Liver (tissue), 9 donors: ENCODE results near the gene CPT1A. TPM values are rescaled to one million over a fixed set of nuclear protein-coding genes. Genes with fewer than 3 reads are reported as not detected.

ENCODE experiments used
- DNase-seq: peaks from one replicate; pipeline ENCODE4 v3.0.0-alpha.2; 2017; ENCODE audit warnings: low spot score
- H3K27ac ChIP-seq, 2 donors: one replicate each; pipeline ENCODE4 v1.7.0; 2013; ENCODE audit warnings: inconsistent platforms in 2 of 2, low read length in 2 of 2, control low read depth in 1 of 2, low read depth in 1 of 2, mild to moderate bottlenecking in 1 of 2
- H3K27me3 ChIP-seq, 4 donors: one replicate each; pipeline versions ENCODE4 v1.6.1 to v1.7.0; 2013; ENCODE audit warnings: low read length in 3 of 4, inconsistent platforms in 1 of 4, mild to moderate bottlenecking in 1 of 4, moderate library complexity in 1 of 4; ENCODE audit not compliant: control insufficient read depth in 4 of 4, insufficient read depth in 4 of 4
- H3K36me3 ChIP-seq, 4 donors: one replicate each; pipeline versions ENCODE4 v1.6.1 to v1.7.0; 2013; ENCODE audit warnings: low read length in 3 of 4, mild to moderate bottlenecking in 3 of 4, low read depth in 1 of 4, moderate library complexity in 1 of 4; ENCODE audit not compliant: control insufficient read depth in 4 of 4, insufficient read depth in 3 of 4
- H3K4me1 ChIP-seq, 4 donors: one replicate each; pipeline versions ENCODE4 v1.6.1 to v1.7.0; 2013; ENCODE audit warnings: low read length in 3 of 4, mild to moderate bottlenecking in 3 of 4, moderate library complexity in 1 of 4; ENCODE audit not compliant: control insufficient read depth in 4 of 4, insufficient read depth in 4 of 4
- H3K4me3 ChIP-seq, 3 donors: one replicate each; pipeline versions ENCODE4 v1.6.1 to v1.7.0; 2013; ENCODE audit warnings: low read length in 3 of 3, control low read depth in 1 of 3, low read depth in 1 of 3, mild to moderate bottlenecking in 1 of 3
- H3K9ac ChIP-seq, 2 donors: one replicate each; pipeline ENCODE4 v1.7.0; 2013; ENCODE audit warnings: low read length in 2 of 2, mild to moderate bottlenecking in 2 of 2, moderate library complexity in 2 of 2, control low read depth in 1 of 2, low read depth in 1 of 2
- H3K9me3 ChIP-seq, 4 donors: one replicate each; pipeline versions ENCODE4 v1.6.1 to v1.7.0; 2013; ENCODE audit warnings: low read length in 3 of 4; ENCODE audit not compliant: control insufficient read depth in 4 of 4
- FOXA2 ChIP-seq: IDR thresholded peaks from 2 replicates; pipeline ENCODE4 v1.6.1; 2016; ENCODE audit warnings: antibody characterized with exemption
- HNF4A ChIP-seq, 2 donors: conservative IDR thresholded peaks; 2 replicates each; pipeline ENCODE4 v1.6.1; 2016; ENCODE audit warnings: antibody characterized with exemption in 2 of 2, mild to moderate bottlenecking in 2 of 2
- HNF4G ChIP-seq: IDR thresholded peaks from 2 replicates; pipeline ENCODE4 v1.6.1; 2016; ENCODE audit warnings: antibody characterized with exemption
- JUND ChIP-seq, 2 donors: IDR thresholded peaks; 2 replicates each; pipeline ENCODE4 v1.6.1; 2016; ENCODE audit warnings: antibody characterized with exemption in 2 of 2
- NR2F2 ChIP-seq: IDR thresholded peaks from 2 replicates; pipeline ENCODE4 v1.6.1; 2016; ENCODE audit warnings: antibody characterized with exemption
- RXRA ChIP-seq, 2 donors: IDR thresholded peaks; 2 replicates each; pipeline ENCODE4 v1.6.1; 2017 to 2018; ENCODE audit warnings: antibody characterized with exemption in 2 of 2, mild to moderate bottlenecking in 1 of 2
- YY1 ChIP-seq: IDR thresholded peaks from 2 replicates; pipeline ENCODE4 v1.6.1; 2016; ENCODE audit warnings: antibody characterized with exemption, mild to moderate bottlenecking
- WGBS: extraction: QIAGEN DNeasy Blood & Tissue Kit; methylation state at CpG from one replicate; pipeline ENCODE4 v1.1.7; 2013; 5-methylcytosine and 5-hydroxymethylcytosine counted together
- polyA plus RNA-seq, 2 donors: library from polyadenylated mRNA; stranded (reverse) in 1 of 2; unstranded in 1 of 2; fragments of 200-250 nt in 1 of 2; fragments of >200 nt in 1 of 2; fragmentation: Nextera tagmentation in 1 of 2; extraction: Ambion mirVana in 1 of 2; gene quantifications; one replicate each; pipeline versions ENCODE4 v1.2.1 to v1.2.3, GENCODE V29; 2013 to 2015
- total RNA-seq, 2 donors: library from RNA; depleted of rRNA; stranded (reverse); fragments of >200 nt; gene quantifications; one replicate each; pipeline ENCODE4 v1.2.3, GENCODE V29; 2014
- TF ChIP-seq, protein P1 (sequence below): IDR thresholded peaks from 2 replicates; pipeline ENCODE4 v1.6.1; 2016; ENCODE audit warnings: antibody characterized with exemption
- TF ChIP-seq, protein P2 (sequence below): IDR thresholded peaks from 2 replicates; pipeline ENCODE4 v1.6.1; 2016; ENCODE audit warnings: antibody characterized with exemption, mild to moderate bottlenecking
- TF ChIP-seq, protein P3 (sequence below): IDR thresholded peaks from 2 replicates; pipeline ENCODE4 v1.6.1; 2016; ENCODE audit warnings: antibody characterized with exemption
- TF ChIP-seq, protein P4 (sequence below): IDR thresholded peaks from 2 replicates; pipeline ENCODE4 v1.6.1; 2016; ENCODE audit warnings: antibody characterized with exemption
- donor health status: healthy.
- donor health status: healthy.
- donor health status: healthy.
- donor health status: healthy.
- donor health status: healthy.

The CPT1A gene
- total and polyA plus RNA-seq, 4 donors = 17.2 to 232 (median 61.0) TPM

DNA sequence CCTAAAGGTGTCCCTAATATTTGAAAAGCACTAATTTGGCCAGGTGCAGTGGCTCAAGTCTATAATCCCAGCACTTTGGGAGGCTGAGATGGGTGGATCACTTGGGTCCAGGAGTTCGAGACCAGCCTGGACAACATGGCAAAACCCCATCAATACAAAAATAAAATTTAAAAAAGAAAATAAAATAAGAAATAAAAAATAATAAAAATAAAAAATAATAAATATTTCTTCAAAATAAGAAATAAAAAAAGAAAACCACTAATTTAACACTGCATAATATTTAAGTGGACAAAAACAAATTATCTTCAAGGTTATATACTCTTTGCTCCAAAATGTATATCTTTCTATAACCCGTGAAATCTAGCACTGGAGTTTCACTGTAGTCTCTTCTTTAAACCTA, 32.9 kb downstream of the CPT1A start:
- H3K36me3 ChIP-seq = peaks cover 36 to 45% (median 40%) of the 10 kb centered on the region in 4 donors
- H3K9ac ChIP-seq = no peak overlapping the region
- TF ChIP-seq FOXA2 (no peak), NR2F2 (no peak), HNF4G (no peak)
- TF ChIP-seq, protein P1, sequence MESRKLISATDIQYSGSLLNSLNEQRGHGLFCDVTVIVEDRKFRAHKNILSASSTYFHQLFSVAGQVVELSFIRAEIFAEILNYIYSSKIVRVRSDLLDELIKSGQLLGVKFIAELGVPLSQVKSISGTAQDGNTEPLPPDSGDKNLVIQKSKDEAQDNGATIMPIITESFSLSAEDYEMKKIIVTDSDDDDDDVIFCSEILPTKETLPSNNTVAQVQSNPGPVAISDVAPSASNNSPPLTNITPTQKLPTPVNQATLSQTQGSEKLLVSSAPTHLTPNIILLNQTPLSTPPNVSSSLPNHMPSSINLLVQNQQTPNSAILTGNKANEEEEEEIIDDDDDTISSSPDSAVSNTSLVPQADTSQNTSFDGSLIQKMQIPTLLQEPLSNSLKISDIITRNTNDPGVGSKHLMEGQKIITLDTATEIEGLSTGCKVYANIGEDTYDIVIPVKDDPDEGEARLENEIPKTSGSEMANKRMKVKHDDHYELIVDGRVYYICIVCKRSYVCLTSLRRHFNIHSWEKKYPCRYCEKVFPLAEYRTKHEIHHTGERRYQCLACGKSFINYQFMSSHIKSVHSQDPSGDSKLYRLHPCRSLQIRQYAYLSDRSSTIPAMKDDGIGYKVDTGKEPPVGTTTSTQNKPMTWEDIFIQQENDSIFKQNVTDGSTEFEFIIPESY = no peak
- no peak for DNase-seq
- WGBS = 98% methylated on average over 2 of the region's 2 CpGs
- no peaks in the 10 kb centered on the region for H3K27me3 ChIP-seq
- H3K4me1 ChIP-seq = peaks cover 0 to 3% (median 0%) of the 10 kb centered on the region in 4 donors
- no peak overlapping the region for H3K27ac ChIP-seq
- no peaks in the 10 kb centered on the region for H3K9me3 ChIP-seq
- H3K4me3 ChIP-seq = no peak overlapping the region

DNA sequence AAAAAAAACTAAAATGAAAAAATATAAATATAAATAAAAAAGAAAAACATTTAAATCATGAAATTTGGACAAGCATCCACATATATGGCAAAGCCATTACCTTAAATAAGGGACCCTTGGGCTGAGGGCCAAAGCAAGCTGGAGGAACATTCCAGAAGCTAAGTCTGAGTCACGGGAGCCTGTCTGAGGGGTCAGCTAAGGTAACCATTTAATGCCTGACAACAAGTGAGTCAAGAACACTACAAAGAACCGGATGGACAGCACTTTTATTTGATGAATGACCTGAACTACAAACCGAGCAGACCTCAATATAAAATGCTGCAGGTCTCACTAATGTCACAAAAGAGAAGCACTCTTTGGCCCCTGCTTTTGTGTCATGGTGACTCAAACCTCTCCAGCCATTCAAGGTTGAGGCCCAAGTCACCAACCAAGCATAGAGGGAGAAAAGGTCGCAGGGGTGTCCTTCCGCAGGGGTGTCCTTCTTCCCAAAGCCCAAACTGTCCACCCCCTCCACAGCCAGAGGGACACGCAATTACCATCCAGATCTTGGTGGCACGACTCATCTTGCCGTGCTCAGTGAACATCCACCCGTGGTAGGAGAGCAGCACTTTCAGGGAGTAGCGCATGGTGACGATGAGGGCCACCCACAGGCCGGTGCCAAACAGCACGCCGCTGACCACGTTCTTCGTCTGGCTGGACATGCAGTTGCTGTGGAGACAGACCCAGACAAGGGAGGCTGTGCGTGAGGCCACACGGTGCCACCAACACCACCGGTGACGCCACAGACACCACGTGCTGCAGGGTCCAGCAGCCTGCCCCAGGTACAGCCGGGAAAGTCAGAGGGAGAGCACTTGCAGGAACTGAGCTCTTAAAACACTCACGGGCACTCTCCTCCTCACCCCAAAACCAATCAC, 34.5 kb downstream of the CPT1A start:
- 94% methylated on average over 23 of the region's 23 CpGs for WGBS
- peaks cover 40 to 48% (median 43%) of the 10 kb centered on the region in 4 donors for H3K36me3 ChIP-seq
- no peak for TF ChIP-seq HNF4A (conservative IDR thresholded peaks at IDR 0.05)
- TF ChIP-seq YY1 = no peak
- no peak for TF ChIP-seq RXRA (IDR thresholded peaks at IDR 0.05)
- TF ChIP-seq, protein P2, sequence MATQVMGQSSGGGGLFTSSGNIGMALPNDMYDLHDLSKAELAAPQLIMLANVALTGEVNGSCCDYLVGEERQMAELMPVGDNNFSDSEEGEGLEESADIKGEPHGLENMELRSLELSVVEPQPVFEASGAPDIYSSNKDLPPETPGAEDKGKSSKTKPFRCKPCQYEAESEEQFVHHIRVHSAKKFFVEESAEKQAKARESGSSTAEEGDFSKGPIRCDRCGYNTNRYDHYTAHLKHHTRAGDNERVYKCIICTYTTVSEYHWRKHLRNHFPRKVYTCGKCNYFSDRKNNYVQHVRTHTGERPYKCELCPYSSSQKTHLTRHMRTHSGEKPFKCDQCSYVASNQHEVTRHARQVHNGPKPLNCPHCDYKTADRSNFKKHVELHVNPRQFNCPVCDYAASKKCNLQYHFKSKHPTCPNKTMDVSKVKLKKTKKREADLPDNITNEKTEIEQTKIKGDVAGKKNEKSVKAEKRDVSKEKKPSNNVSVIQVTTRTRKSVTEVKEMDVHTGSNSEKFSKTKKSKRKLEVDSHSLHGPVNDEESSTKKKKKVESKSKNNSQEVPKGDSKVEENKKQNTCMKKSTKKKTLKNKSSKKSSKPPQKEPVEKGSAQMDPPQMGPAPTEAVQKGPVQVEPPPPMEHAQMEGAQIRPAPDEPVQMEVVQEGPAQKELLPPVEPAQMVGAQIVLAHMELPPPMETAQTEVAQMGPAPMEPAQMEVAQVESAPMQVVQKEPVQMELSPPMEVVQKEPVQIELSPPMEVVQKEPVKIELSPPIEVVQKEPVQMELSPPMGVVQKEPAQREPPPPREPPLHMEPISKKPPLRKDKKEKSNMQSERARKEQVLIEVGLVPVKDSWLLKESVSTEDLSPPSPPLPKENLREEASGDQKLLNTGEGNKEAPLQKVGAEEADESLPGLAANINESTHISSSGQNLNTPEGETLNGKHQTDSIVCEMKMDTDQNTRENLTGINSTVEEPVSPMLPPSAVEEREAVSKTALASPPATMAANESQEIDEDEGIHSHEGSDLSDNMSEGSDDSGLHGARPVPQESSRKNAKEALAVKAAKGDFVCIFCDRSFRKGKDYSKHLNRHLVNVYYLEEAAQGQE = no peak
- TF ChIP-seq, protein P3, sequence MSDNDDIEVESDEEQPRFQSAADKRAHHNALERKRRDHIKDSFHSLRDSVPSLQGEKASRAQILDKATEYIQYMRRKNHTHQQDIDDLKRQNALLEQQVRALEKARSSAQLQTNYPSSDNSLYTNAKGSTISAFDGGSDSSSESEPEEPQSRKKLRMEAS = no peak
- TF ChIP-seq FOXA2 = no peak
- TF ChIP-seq JUND (IDR thresholded peaks at IDR 0.05) = no peak
- TF ChIP-seq, protein P4, sequence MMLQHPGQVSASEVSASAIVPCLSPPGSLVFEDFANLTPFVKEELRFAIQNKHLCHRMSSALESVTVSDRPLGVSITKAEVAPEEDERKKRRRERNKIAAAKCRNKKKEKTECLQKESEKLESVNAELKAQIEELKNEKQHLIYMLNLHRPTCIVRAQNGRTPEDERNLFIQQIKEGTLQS = no peak

More for the DNA sequence above, 34.5 kb downstream of the CPT1A start:
- Histone ChIP-seq H3K4me3 (no peak overlapping the region), H3K9ac (no peak overlapping the region), H3K27ac (no peak overlapping the region), H3K27me3 (no peaks in the 10 kb centered on the region), H3K9me3 (no peaks in the 10 kb centered on the region), H3K4me1 (peaks cover 0 to 3% (median 0%) of the 10 kb centered on the region in 4 donors)
- no peak for DNase-seq
